H1 (cell line): ENCODE results near the gene HEATR9. TPM values are rescaled to one million over a fixed set of nuclear protein-coding genes. Genes with fewer than 3 reads are reported as not detected.

Source experiments
- KDM4A ChIP-seq: IDR thresholded peaks from one replicate; pipeline ENCODE4 v1.7.1; 2012; ENCODE audit warnings: low read depth, mild to moderate bottlenecking, moderate library complexity, low read length, inconsistent platforms; ENCODE audit not compliant: severe bottlenecking
- MAFK ChIP-seq: IDR thresholded peaks from 2 replicates; pipeline ENCODE4 v1.6.1; 2012; ENCODE audit warnings: low read depth, mild to moderate bottlenecking, improper control_type of control experiment, low read length
- polyA plus RNA-seq, 7 experiments: library from polyadenylated mRNA; depleted of rRNA in 3 of 7; stranded (reverse) in 5 of 7; unstranded in 2 of 7; fragments of >200 nt in 5 of 7; fragments of 200-250 nt in 2 of 7; gene quantifications; 1 replicate in 5 of 7; 2 replicates in 1 of 7; 4 replicates in 1 of 7; pipeline versions ENCODE4 v1.2.1 to v1.2.3, GENCODE V29; 2011 to 2013; ENCODE audit warnings: missing spikeins in 2 of 7, mixed read lengths in 2 of 7
- total RNA-seq: library from RNA; stranded (reverse); fragmentation: NEBNext Ultra II Directional; extraction: Animal tissue kit (Norgen Biotek cat#: 25700); gene quantifications from 2 replicates; pipeline ENCODE4 v1.2.1, GENCODE V29; 2021

Gene HEATR9
- total and polyA plus RNA-seq, 2 of the 8 experiments (the other 6 are each of a cell fraction or from before 2014, with no cell fraction given): not detected

- TF ChIP-seq KDM4A (no peak), MAFK (no peak)
- TF ChIP-seq, all 59 proteins: peak for 0
Observed at GRCh38 chr17:35809855-35810461, 58.7 kb downstream of the HEATR9 start (continued).
